Measurements from ENCODE around the gene INPP5A.

INPP5A gene

GRCh38 chr10:132650611-132651250, 113.1 kb downstream of the INPP5A start:
- DNase-seq = no peak

- DNase-seq = no peak
These were observed 114.0 kb downstream of the INPP5A start for GRCh38 chr10:132651511-132652029.

DNA sequence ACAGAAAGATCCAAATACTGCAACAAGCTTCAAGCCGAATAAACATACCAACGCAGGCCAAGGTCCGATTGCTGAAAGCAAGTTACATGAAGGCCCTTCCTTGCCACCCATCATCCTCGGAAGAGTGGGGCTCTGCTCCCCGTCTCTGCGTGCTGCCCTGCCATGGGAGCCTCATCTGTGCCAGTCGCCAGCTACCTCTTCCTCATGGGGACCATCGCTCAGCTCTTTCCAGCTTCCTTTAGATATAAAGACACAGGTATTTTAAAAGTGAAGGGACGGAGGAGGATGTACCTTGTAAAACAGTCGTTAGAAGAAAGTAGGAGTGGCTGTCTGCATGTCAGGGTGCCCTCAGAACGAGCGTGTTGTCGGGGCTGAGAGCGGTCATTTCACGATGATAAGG, 114.9 kb downstream of the INPP5A start:
- DNase-seq = no peak

DNA sequence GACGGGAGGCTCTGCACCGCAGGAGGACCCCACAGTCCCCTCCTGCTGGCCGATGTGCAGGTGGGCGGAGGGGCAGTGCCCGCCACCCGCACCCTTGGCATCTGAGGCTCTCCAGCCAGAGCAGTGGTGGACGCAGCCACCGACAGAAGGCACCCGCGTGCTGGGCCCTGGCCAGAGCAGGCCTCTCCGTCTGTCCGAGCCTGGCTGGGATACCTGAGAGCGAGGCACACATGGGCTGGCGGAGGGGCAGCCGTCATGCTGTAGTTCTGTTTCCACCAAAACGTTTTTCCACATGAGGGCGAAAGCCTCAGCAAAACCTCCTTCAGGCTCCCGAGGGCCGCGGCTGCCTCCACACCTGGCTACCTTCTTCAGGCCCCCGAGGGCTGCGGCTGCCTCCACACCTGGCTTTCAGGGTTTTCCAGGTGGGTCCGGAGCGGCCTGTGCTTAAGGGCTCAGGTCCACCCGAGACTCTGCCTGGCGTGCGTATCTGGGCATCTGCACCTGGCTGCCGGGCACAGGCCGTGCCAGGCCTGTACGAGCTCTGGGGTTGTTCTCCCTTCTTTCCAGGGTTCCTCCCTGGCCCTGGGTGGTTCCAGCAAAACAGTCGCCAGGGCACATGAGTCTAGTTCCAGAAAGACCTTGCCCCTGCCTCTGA, 115.5 kb downstream of the INPP5A start:
- no peak for DNase-seq

GRCh38 chr10:132653721-132654120, 116.1 kb downstream of the INPP5A start:
- DNase-seq = no peak

DNA sequence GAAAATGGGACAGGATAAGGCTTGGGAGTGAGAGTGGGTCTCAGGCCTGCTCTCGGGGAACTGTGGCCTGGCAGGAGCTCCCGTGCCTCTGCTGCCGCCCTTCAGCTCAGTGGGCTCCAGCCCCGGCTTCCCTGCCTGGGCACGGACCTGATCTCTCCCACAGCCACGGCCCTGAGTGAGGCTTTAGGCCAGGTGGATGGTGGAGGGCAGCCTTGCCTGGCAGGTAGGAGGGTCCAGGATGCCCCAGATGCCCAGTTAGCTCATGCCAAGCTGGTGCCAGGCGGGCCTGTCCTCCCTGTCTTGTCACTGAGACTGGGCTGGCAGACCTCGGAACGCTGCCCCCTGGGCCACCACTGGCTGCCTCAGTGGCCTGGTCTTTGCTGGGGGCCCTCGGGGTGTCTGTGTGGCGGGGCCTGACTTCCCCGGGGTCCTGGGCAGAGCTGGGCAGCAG, 116.6 kb downstream of the INPP5A start:
- DNase-seq = no peak

GRCh38 chr10:132654708-132655661, 117.4 kb downstream of the INPP5A start:
- no peak for DNase-seq

DNA sequence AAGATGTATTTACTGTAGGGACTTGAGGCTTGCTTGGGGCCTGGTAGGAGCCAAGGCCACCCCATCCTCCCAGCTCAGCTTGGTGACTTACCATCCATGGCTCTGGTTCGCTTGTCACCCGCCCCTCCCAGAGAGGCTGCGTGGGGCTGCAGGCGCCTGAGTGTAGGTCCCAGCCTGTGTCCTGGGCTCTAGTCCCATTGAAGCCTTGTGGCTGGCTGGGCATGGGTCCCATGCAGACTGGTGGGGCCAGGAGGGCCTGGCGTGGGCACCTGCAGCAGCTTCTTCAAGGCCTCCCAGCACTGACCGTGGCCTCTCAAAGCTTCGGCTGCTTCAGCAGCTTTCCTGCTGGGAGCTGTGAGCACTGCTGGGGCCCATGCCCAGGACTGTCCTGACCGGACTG, 118.1 kb downstream of the INPP5A start:
- no peak for DNase-seq

DNA sequence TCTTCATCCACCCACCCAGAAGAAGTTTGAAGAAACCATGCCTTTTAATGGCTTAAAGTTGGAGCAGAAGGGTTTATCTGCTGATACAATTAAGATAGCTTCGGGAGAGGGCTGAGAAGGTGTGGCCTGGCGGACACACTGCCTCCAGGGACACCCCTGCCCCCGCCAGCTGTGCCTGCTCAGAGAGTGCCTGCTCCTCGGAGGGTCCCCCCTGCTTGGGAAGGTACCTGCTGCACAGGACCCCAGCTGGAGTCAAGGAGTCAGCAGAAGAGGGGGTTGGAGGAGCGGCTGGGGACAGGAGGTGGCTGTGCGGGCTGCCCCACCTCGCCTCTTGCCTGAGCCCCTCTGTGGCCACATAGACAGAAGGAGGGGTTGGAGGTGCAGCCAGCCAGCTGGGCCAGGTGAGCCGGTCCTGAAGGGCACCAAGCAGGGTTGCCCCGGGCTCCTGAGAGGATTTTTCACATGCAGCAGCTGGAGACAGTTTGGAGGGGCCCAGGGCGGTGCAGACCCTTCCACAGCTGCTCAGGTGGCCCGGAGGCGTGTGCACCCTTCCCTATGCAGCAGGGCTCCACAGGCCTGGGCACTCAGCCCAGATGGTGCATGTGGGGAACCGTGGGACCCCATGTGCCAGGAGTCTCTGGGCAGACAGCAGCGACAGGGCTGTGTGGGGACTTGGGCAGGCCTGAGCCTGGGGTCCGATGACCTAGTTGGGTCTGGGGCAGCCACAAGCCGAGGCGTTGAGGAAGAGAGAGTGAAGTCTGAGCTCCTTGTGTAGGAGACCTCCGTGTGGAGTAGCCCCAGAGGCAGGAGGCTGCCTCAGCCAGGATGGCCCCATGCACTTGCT, 118.9 kb downstream of the INPP5A start:
- no peak for DNase-seq

GRCh38 chr10:132657127-132657706, 119.6 kb downstream of the INPP5A start:
- DNase-seq = no peak

DNA sequence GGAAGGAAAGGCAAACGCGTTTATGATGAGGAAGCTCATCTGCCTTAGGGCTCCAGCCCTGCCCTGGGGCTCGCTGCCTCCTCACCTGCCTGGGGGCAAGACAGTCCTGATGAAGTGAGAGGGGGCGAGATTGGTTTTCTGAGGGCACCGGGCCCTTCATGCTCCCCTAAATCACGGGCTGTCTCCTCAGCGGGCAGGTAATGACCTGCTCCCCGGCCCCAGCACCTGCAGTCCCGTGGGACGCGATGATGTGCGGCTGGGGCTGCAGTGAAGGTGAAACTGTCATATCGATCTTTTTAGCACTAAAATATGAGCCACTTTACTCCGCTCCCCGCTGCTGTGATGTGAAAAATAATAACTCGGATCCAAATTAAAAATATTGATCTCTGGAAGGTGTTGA, 120.2 kb downstream of the INPP5A start:
- no peak for DNase-seq

- DNase-seq = no peak
These were observed 121.1 kb downstream of the INPP5A start for GRCh38 chr10:132658546-132659205.

DNA sequence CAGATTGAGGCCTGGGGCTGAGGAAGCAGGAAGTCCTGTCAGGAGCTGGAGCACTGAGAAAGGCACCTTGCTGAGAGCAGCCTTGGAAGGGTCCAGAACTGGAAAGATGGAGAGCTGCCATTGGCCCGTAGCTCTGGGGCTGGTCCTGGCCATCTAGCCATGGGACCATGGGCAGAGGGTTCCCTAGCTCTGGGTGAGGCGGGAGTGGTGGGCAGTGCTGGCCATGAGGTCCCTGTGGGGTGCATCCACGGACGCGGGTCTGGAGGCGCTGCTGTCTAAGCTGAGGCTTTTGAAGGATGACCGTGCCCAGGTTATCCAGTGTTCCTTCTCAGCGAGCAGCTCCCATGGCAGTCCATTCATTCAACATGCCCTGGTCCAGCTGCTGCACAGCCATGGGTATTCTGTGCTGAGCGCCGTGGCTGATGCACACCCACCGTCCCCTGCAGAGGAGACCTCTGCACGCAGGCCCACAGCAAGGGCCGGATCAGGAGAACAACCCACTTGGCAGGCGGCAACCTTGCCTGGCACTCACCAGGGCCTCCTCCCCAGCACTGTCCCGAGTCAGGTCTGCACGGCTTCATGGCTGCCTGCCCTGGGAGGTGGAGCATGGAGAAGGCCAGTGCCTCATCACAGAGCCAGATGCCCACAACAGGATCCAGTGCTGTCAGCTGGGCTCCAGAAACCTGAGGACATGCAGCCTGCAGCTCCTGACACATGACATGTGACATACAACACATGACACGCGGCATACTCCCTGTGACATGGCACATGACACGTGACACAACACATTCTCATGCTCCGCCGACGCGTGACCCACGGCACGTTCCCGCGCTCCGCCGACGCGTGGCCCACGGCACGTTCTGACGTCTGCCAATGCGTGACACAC, 121.9 kb downstream of the INPP5A start:
- DNase-seq = no peak

GRCh38 chr10:132660385-132660784, 122.8 kb downstream of the INPP5A start:
- no peak for DNase-seq

- DNase-seq = no peak
These were observed 124.8 kb downstream of the INPP5A start for GRCh38 chr10:132662186-132662920.

- no peak for DNase-seq
These were observed 126.2 kb downstream of the INPP5A start for GRCh38 chr10:132663666-132664365.

GRCh38 chr10:132664407-132664806, 126.8 kb downstream of the INPP5A start:
- DNase-seq = no peak

GRCh38 chr10:132664883-132665282, 127.3 kb downstream of the INPP5A start:
- no peak for DNase-seq

Measured in NCI-H2029 (cell line).